WTC11 (cell line): ENCODE results near the gene MAML3. TPM values are rescaled to one million over a fixed set of nuclear protein-coding genes. Genes with fewer than 3 reads are reported as not detected.

Experiments
- ATAC-seq: fragments of 200-7000 bp; cut with Tn5 transposase; 2 replicates; pipeline ENCODE4 v1.10.0; 2021; ENCODE audit warnings: mild to moderate bottlenecking, moderate library complexity
- CTCF ChIA-PET: fragments of 300-600 bp; sonication (Branson Sonifier 250); formaldehyde crosslinking; loops from one replicate; lab custom pipeline; 2021; ENCODE audit warnings: antibody characterized with exemption; lab: Charles Lee
- POLR2A ChIA-PET: fragments of 350-600 bp; sonication (Branson Sonifier 250); formaldehyde crosslinking; loops from one replicate; lab custom pipeline; 2021; ENCODE audit warnings: antibody characterized with exemption; lab: Charles Lee
- DNase-seq: peaks from one replicate; pipeline ENCODE4 v3.0.0; 2021; ENCODE audit warnings: low spot score
- H3K27ac Mint-ChIP-seq: 2 replicates; pipeline ENCODE4 v1.8.0; 2021; ENCODE audit warnings: mixed read lengths
- H3K27me3 Mint-ChIP-seq: 2 replicates; pipeline ENCODE4 v1.8.0; 2021; ENCODE audit warnings: low read depth, mild to moderate bottlenecking, moderate library complexity, mixed read lengths
- H3K36me3 Mint-ChIP-seq: 2 replicates; pipeline ENCODE4 v1.8.0; 2021; ENCODE audit warnings: mixed read lengths
- H3K4me1 Mint-ChIP-seq: 2 replicates; pipeline ENCODE4 v1.8.0; 2022; ENCODE audit warnings: mixed read lengths
- H3K4me3 Mint-ChIP-seq: 2 replicates; pipeline ENCODE4 v1.8.0; 2021; ENCODE audit warnings: mild to moderate bottlenecking, moderate library complexity, mixed read lengths
- H3K9me3 Mint-ChIP-seq: 2 replicates; pipeline ENCODE4 v1.8.0; 2021; ENCODE audit warnings: mixed read lengths
- ATF6 ChIP-seq: sonication (generic); formaldehyde crosslinking; IDR thresholded peaks from 2 replicates; pipeline ENCODE4 v1.8.1; 2023; ENCODE audit warnings: mild to moderate bottlenecking, missing genetic modification reagents
- CREB1 ChIP-seq: sonication (generic); formaldehyde crosslinking; IDR thresholded peaks from 2 replicates; pipeline ENCODE4 v1.8.0; 2023; ENCODE audit warnings: mild to moderate bottlenecking, missing genetic modification reagents
- ELF4 ChIP-seq: sonication (generic); formaldehyde crosslinking; IDR thresholded peaks from 2 replicates; pipeline ENCODE4 v1.8.1; 2022; ENCODE audit warnings: low read depth, mild to moderate bottlenecking, moderate library complexity, missing genetic modification reagents
- ESRRA ChIP-seq: sonication (generic); formaldehyde crosslinking; IDR thresholded peaks from 2 replicates; pipeline ENCODE4 v1.8.1; 2022; ENCODE audit warnings: mild to moderate bottlenecking, missing genetic modification reagents, borderline replicate concordance
- ETV6 ChIP-seq: sonication (generic); formaldehyde crosslinking; IDR thresholded peaks from 2 replicates; pipeline ENCODE4 v1.8.1; 2022; ENCODE audit warnings: mild to moderate bottlenecking, missing genetic modification reagents
- GRHL2 ChIP-seq: fragments of 250-450 bp; sonication (Bioruptor Pico); IDR thresholded peaks from 2 replicates; pipeline ENCODE4 v1.8.0; 2022; ENCODE audit warnings: mild to moderate bottlenecking, moderate library complexity; ENCODE audit not compliant: insufficient replicate concordance, severe bottlenecking
- GTF2I ChIP-seq: fragments of 250-450 bp; sonication (Bioruptor Pico); conservative IDR thresholded peaks from 2 replicates; pipeline ENCODE4 v1.4.0; 2021; ENCODE audit warnings: mild to moderate bottlenecking
- KAT7 ChIP-seq: sonication (generic); formaldehyde crosslinking; IDR thresholded peaks from 2 replicates; pipeline ENCODE4 v1.8.1; 2023; ENCODE audit warnings: missing genetic modification reagents, mild to moderate bottlenecking, borderline replicate concordance
- MLX ChIP-seq: sonication (generic); formaldehyde crosslinking; IDR thresholded peaks from 2 replicates; pipeline ENCODE4 v1.8.1; 2023; ENCODE audit warnings: mild to moderate bottlenecking, missing genetic modification reagents, moderate library complexity
- MXD4 ChIP-seq: fragments of 250-450 bp; sonication (Bioruptor Pico); IDR thresholded peaks from 2 replicates; pipeline ENCODE4 v1.8.0; 2021; ENCODE audit warnings: mild to moderate bottlenecking, moderate library complexity, borderline replicate concordance
- NFE2L1 ChIP-seq: sonication (generic); formaldehyde crosslinking; IDR thresholded peaks from 2 replicates; pipeline ENCODE4 v1.8.1; 2023; ENCODE audit warnings: missing genetic modification reagents
- OVOL2 ChIP-seq: fragments of 250-450 bp; sonication (Bioruptor Pico); IDR thresholded peaks from 2 replicates; pipeline ENCODE4 v1.9.0; 2021; ENCODE audit warnings: mild to moderate bottlenecking, borderline replicate concordance
- RELA ChIP-seq: sonication (generic); formaldehyde crosslinking; IDR thresholded peaks from 2 replicates; pipeline ENCODE4 v1.8.1; 2022; ENCODE audit warnings: missing genetic modification reagents, mild to moderate bottlenecking, borderline replicate concordance
- RORB ChIP-seq: fragments of 250-450 bp; sonication (Bioruptor Pico); IDR thresholded peaks from 2 replicates; pipeline ENCODE4 v1.9.0; 2021; ENCODE audit warnings: mild to moderate bottlenecking
- ZNF416 ChIP-seq: fragments of 250-450 bp; sonication (Bioruptor Pico); IDR thresholded peaks from 2 replicates; pipeline ENCODE4 v1.9.0; 2021; ENCODE audit warnings: mild to moderate bottlenecking, inconsistent platforms
- ZNF423 ChIP-seq: fragments of 250-450 bp; sonication (Bioruptor Pico); IDR thresholded peaks from 2 replicates; pipeline ENCODE4 v2.1.2; 2022; ENCODE audit warnings: mild to moderate bottlenecking, moderate library complexity
- total RNA-seq: library from RNA; stranded (reverse); gene quantifications from 3 replicates; pipeline ENCODE4 v1.2.3, GENCODE V29; 2021
- TF ChIP-seq, protein P1 (sequence below): sonication (generic); formaldehyde crosslinking; IDR thresholded peaks from 2 replicates; pipeline ENCODE4 v1.8.0; 2023; ENCODE audit warnings: missing genetic modification reagents
- TF ChIP-seq, protein P2 (sequence below): sonication (generic); formaldehyde crosslinking; IDR thresholded peaks from 2 replicates; pipeline ENCODE4 v1.8.1; 2022; ENCODE audit warnings: low read depth, missing genetic modification reagents, borderline replicate concordance
- TF ChIP-seq, protein P3 (sequence below): sonication (generic); formaldehyde crosslinking; IDR thresholded peaks from 2 replicates; pipeline ENCODE4 v1.8.1; 2022; ENCODE audit warnings: mild to moderate bottlenecking, missing genetic modification reagents, moderate library complexity, borderline replicate concordance
- TF ChIP-seq, protein P4 (sequence below): fragments of 250-450 bp; sonication (Bioruptor Pico); conservative IDR thresholded peaks from 2 replicates; pipeline ENCODE4 v1.9.0; 2021; ENCODE audit warnings: mild to moderate bottlenecking

MAML3 gene
- total RNA-seq, 1 experiment from 2014 or later = 7.4 TPM

- DNase-seq (no peak), ATAC-seq (no peak)
- Mint-ChIP-seq H3K9me3 (no peaks in the 10 kb centered on the region), H3K36me3 (no peaks in the 10 kb centered on the region), H3K27me3 (no peaks in the 10 kb centered on the region), H3K4me1 (peaks cover 19% of the 10 kb centered on the region), H3K4me3 (no peak overlapping the region), H3K27ac (0 out of 2 replicates have a peak overlapping the region, but pooled peaks have one; percentile 28)
- ChIA-PET POLR2A (no interaction called here), CTCF (no interaction called here)
- no peak for TF ChIP-seq ATF6 (CRISPR knock-in tag)
- TF ChIP-seq OVOL2 (CRISPR knock-in tag) = no peak
- no peak for TF ChIP-seq KAT7 (CRISPR knock-in tag)
These were observed 213.4 kb downstream of the MAML3 start for GRCh38 chr4:139940600-139940999.

- Mint-ChIP-seq H3K9me3 (no peaks in the 10 kb centered on the region), H3K27me3 (no peaks in the 10 kb centered on the region), H3K36me3 (no peaks in the 10 kb centered on the region), H3K4me1 (peaks cover 16% of the 10 kb centered on the region), H3K27ac (no peak overlapping the region), H3K4me3 (no peak overlapping the region)
- POLR2A ChIA-PET = no interaction called here
- CTCF ChIA-PET = no interaction called here
- no peak for TF ChIP-seq MLX (CRISPR knock-in tag)
- TF ChIP-seq OVOL2 (CRISPR knock-in tag) = no peak
- TF ChIP-seq, protein P1, sequence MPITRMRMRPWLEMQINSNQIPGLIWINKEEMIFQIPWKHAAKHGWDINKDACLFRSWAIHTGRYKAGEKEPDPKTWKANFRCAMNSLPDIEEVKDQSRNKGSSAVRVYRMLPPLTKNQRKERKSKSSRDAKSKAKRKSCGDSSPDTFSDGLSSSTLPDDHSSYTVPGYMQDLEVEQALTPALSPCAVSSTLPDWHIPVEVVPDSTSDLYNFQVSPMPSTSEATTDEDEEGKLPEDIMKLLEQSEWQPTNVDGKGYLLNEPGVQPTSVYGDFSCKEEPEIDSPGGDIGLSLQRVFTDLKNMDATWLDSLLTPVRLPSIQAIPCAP (CRISPR knock-in tag) = no peak
- no peak for TF ChIP-seq GTF2I (CRISPR knock-in tag)
- TF ChIP-seq, protein P2, sequence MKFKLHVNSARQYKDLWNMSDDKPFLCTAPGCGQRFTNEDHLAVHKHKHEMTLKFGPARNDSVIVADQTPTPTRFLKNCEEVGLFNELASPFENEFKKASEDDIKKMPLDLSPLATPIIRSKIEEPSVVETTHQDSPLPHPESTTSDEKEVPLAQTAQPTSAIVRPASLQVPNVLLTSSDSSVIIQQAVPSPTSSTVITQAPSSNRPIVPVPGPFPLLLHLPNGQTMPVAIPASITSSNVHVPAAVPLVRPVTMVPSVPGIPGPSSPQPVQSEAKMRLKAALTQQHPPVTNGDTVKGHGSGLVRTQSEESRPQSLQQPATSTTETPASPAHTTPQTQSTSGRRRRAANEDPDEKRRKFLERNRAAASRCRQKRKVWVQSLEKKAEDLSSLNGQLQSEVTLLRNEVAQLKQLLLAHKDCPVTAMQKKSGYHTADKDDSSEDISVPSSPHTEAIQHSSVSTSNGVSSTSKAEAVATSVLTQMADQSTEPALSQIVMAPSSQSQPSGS = no peak
- TF ChIP-seq MXD4 = no peak
- no peak for TF ChIP-seq ESRRA (CRISPR knock-in tag)
- no peak for TF ChIP-seq RORB
- TF ChIP-seq CREB1 (CRISPR knock-in tag) = no peak
- TF ChIP-seq ZNF423 (CRISPR knock-in tag) = no peak
- TF ChIP-seq ELF4 (CRISPR knock-in tag) = no peak
- ATAC-seq (no peak), DNase-seq (no peak)
These were observed 215.6 kb downstream of the MAML3 start for GRCh38 chr4:139938414-139938813.

GRCh38 chr4:139935911-139936310 is 218.1 kb downstream of the MAML3 start:
- POLR2A ChIA-PET = no interaction called here
- DNase-seq (no peak), ATAC-seq (no peak)
- no peaks in the 10 kb centered on the region for H3K9me3 Mint-ChIP-seq
- no peak overlapping the region for H3K4me3 Mint-ChIP-seq
- H3K36me3 Mint-ChIP-seq = no peaks in the 10 kb centered on the region
- peaks cover 8% of the 10 kb centered on the region for H3K4me1 Mint-ChIP-seq
- CTCF ChIA-PET = no interaction called here
- H3K27me3 Mint-ChIP-seq = no peaks in the 10 kb centered on the region
- H3K27ac Mint-ChIP-seq = no peak overlapping the region
- TF ChIP-seq ZNF416 (CRISPR knock-in tag) (no peak), RELA (CRISPR knock-in tag) (no peak), MLX (CRISPR knock-in tag) (no peak), ETV6 (CRISPR knock-in tag) (no peak), GRHL2 (CRISPR knock-in tag) (no peak), NFE2L1 (CRISPR knock-in tag) (no peak)
- TF ChIP-seq, protein P3, sequence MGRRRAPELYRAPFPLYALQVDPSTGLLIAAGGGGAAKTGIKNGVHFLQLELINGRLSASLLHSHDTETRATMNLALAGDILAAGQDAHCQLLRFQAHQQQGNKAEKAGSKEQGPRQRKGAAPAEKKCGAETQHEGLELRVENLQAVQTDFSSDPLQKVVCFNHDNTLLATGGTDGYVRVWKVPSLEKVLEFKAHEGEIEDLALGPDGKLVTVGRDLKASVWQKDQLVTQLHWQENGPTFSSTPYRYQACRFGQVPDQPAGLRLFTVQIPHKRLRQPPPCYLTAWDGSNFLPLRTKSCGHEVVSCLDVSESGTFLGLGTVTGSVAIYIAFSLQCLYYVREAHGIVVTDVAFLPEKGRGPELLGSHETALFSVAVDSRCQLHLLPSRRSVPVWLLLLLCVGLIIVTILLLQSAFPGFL (CRISPR knock-in tag) = no peak
- TF ChIP-seq, protein P1 (CRISPR knock-in tag) = no peak
- TF ChIP-seq, protein P4, sequence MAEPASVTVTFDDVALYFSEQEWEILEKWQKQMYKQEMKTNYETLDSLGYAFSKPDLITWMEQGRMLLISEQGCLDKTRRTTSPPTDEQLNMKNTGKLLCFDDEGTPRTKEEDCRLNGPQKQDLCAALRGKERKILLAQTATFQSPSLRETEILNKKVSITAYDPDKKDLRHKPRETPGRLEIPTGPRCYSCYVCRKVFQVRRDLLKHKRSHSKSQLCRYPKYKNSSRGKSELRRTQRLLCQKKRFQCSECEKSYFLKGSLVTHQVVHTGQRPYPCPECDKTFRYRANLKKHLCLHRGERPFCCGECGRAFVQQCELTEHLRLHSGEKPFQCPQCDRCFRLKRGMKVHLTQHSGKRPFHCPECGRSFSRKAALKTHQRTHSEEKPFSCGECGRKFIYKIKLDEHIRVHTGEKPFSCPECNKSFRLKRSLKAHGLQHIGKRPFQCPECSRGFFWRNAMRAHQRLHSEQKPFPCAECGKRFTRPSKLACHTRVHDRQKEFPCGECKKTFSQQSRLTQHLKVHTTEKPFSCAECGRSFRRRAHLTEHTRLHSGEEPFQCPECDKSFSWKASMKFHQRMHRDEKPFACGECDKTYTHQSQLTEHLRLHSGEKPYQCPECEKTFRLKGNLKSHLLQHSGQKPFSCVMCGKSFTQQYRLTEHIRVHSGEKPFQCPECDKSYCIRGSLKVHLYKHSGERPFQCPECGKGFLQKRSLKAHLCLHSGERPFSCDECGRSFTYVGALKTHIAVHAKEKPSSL = no peak
